HCT116 (cell line): ENCODE results near the gene DHRS13. TPM values are rescaled to one million over a fixed set of nuclear protein-coding genes. Genes with fewer than 3 reads are reported as not detected.

ENCODE experiments used
- ATAC-seq: fragments of 200-7000 bp; cut with Tn5 transposase; 2 replicates; pipeline ENCODE4 v1.9.1; 2020; ENCODE audit warnings: mild to moderate bottlenecking, moderate library complexity
- BruUV-seq: library from RNA; stranded (reverse); fragments of 400-500 nt; replicated peaks from 2 replicates; lab custom pipeline; 2021; lab: Mats Ljungman, UMichigan
- CTCF ChIA-PET: fragments of 300-600 bp; sonication (Branson Sonifier 250); formaldehyde crosslinking; loops from one replicate; lab custom pipeline; 2021; ENCODE audit warnings: antibody characterized with exemption; lab: Charles Lee
- POLR2A ChIA-PET: fragments of 300-600, 350-600 bp; sonication (Branson Sonifier 250); formaldehyde crosslinking; loops from one replicate; lab custom pipeline; 2021; ENCODE audit warnings: antibody characterized with exemption; lab: Charles Lee
- RAD21 ChIA-PET, 2 experiments: fragments of 300-600 bp; sonication (Branson Sonifier 250); formaldehyde crosslinking; loops; one replicate each; lab custom pipeline; 2023; ENCODE audit warnings: low total read pairs in 2 of 2; ENCODE audit not compliant: uncharacterized antibody in 2 of 2, unreplicated experiment in 2 of 2, low non-redundant PET in 1 of 2; lab: Charles Lee
- DNase-seq: peaks from one replicate; pipeline ENCODE4 v3.0.0-alpha.2; 2010; ENCODE audit warnings: low read depth, low spot score
- H2AFZ ChIP-seq: fragments of 200-600 bp; shearing (Covaris generic), sonication (generic); 2 replicates; pipeline ENCODE4 v1.6.1; 2017; ENCODE audit warnings: low read depth, mixed run types, mixed read lengths, antibody characterized with exemption, low read length; ENCODE audit not compliant: poor library complexity, severe bottlenecking
- H3K27ac ChIP-seq: 2 replicates; pipeline ENCODE4 v1.5.1; 2012; ENCODE audit warnings: low read depth, low read length
- H3K27me3 ChIP-seq: fragments of 200-600 bp; sonication (generic); 2 replicates; pipeline ENCODE4 v1.6.1; 2016; ENCODE audit warnings: mixed run types, low read length, mixed read lengths; ENCODE audit not compliant: insufficient read depth
- H3K36me3 ChIP-seq, 2 experiments: fragments of 200-500 bp in 1 of 2; fragments of 200-600 bp in 1 of 2; sonication (Bioruptor generic) in 1 of 2; sonication (generic) in 1 of 2; 2 replicates each; pipeline versions ENCODE4 v1.5.1 to v1.6.1; 2014 to 2016; ENCODE audit warnings: low read length in 2 of 2, inconsistent platforms in 1 of 2, mixed read lengths in 1 of 2, mixed run types in 1 of 2; ENCODE audit not compliant: insufficient read depth in 2 of 2, control insufficient read depth in 1 of 2
- H3K4me1 ChIP-seq, 2 experiments: fragments of 200-600 bp in 1 of 2; sonication (generic) in 1 of 2; 2 replicates each; pipeline versions ENCODE4 v1.5.1 to v1.6.1; 2012 to 2017; ENCODE audit warnings: low read length in 2 of 2, inconsistent platforms in 1 of 2, mild to moderate bottlenecking in 1 of 2, mixed read lengths in 1 of 2, mixed run types in 1 of 2, moderate library complexity in 1 of 2; ENCODE audit not compliant: insufficient read depth in 2 of 2, control insufficient read depth in 1 of 2
- H3K4me2 ChIP-seq: fragments of 200-600 bp; sonication (generic); 2 replicates; pipeline ENCODE4 v1.6.1; 2017; ENCODE audit warnings: mixed run types, low read length, mixed read lengths
- H3K4me3 ChIP-seq, 2 experiments: fragments of 200-600 bp in 1 of 2; sonication (generic) in 1 of 2; replicated peaks in 1 of 2; 2 replicates each; pipeline ENCODE4 v1.5.1; 2011 to 2016; ENCODE audit warnings: low read length in 2 of 2, control low read depth in 1 of 2, low read depth in 1 of 2, mild to moderate bottlenecking in 1 of 2, mixed read lengths in 1 of 2, mixed run types in 1 of 2
- H3K79me2 ChIP-seq: fragments of 200-600 bp; sonication (generic); 2 replicates; pipeline ENCODE4 v1.6.1; 2017; ENCODE audit warnings: mild to moderate bottlenecking, mixed run types, low read length, moderate library complexity, mixed read lengths; ENCODE audit not compliant: insufficient read depth
- H3K9ac ChIP-seq: fragments of 200-600 bp; sonication (generic); 2 replicates; pipeline ENCODE4 v1.6.1; 2016; ENCODE audit warnings: low read length, mixed read lengths
- H3K9me2 ChIP-seq: fragments of 200-600 bp; sonication (generic), shearing (Covaris generic); 2 replicates; pipeline ENCODE4 v1.6.1; 2017; ENCODE audit warnings: mixed run types, mild to moderate bottlenecking, moderate library complexity; ENCODE audit not compliant: insufficient read depth
- H3K9me3 ChIP-seq, 2 experiments: fragments of 200-500 bp in 1 of 2; fragments of 200-600 bp in 1 of 2; sonication (Bioruptor generic) in 1 of 2; sonication (generic) in 1 of 2; 2 replicates each; pipeline ENCODE4 v1.6.1; 2014 to 2017; ENCODE audit warnings: low read length in 2 of 2, mixed read lengths in 2 of 2, inconsistent platforms in 1 of 2, low read depth in 1 of 2, mild to moderate bottlenecking in 1 of 2, mixed run types in 1 of 2, moderate library complexity in 1 of 2; ENCODE audit not compliant: control insufficient read depth in 1 of 2, insufficient read depth in 1 of 2
- H4K20me1 ChIP-seq: fragments of 200-600 bp; sonication (generic), shearing (Covaris generic); 2 replicates; pipeline ENCODE4 v1.6.1; 2017; ENCODE audit warnings: mixed run types, mild to moderate bottlenecking, moderate library complexity; ENCODE audit not compliant: insufficient read depth
- CEBPB ChIP-seq: IDR thresholded peaks from 2 replicates; pipeline ENCODE4 v1.6.1; 2012; ENCODE audit warnings: low read depth
- EZH2phosphoT487 ChIP-seq: fragments of 200-600 bp; IDR thresholded peaks from 2 replicates; pipeline ENCODE4 v1.6.1; 2018; ENCODE audit warnings: antibody characterized with exemption, borderline replicate concordance
- FOSL1 ChIP-seq: IDR thresholded peaks from 2 replicates; pipeline ENCODE4 v1.6.1; 2012; ENCODE audit warnings: low read depth
- JUND ChIP-seq: IDR thresholded peaks from 2 replicates; pipeline ENCODE4 v1.6.1; 2012
- POLR2A ChIP-seq: IDR thresholded peaks from 2 replicates; pipeline ENCODE4 v1.7.0; 2011; ENCODE audit warnings: borderline replicate concordance; ENCODE audit not compliant: insufficient read depth, insufficient read length; ENCODE audit errors: extremely low read depth
- POLR2AphosphoS5 ChIP-seq: IDR thresholded peaks from 2 replicates; pipeline ENCODE4 v1.6.1; 2011; ENCODE audit warnings: mild to moderate bottlenecking, low read depth, low read length, moderate library complexity
- RAD21 ChIP-seq: IDR thresholded peaks from 2 replicates; pipeline ENCODE4 v1.6.1; 2012; ENCODE audit warnings: low read depth, mild to moderate bottlenecking
- SIN3A ChIP-seq: IDR thresholded peaks from 2 replicates; pipeline ENCODE4 v1.6.1; 2012; ENCODE audit warnings: low read depth
- SRF ChIP-seq: IDR thresholded peaks from 2 replicates; pipeline ENCODE4 v1.6.1; 2012; ENCODE audit warnings: low read depth
- ZFX ChIP-seq: fragments of 450-650 bp; IDR thresholded peaks from 2 replicates; pipeline ENCODE4 v1.6.1; 2017
- intact Hi-C: fragments of 100-400 bp; cut with micrococcal nuclease; formaldehyde crosslinking; loops from 2 replicates; pipeline ENCODE4 v1.10.0; 2022
- total RNA-seq: library from RNA; stranded (reverse); gene quantifications from one replicate; pipeline ENCODE4 v1.2.1, GENCODE V29; 2021; ENCODE audit not compliant: unreplicated experiment
- TF ChIP-seq, protein P1 (sequence below), 3 experiments: fragments of 200-600 bp in 1 of 3; sonication (generic) in 1 of 3; IDR thresholded peaks in 2 of 3; conservative IDR thresholded peaks in 1 of 3; 2 replicates each; pipeline ENCODE4 v1.5.1; 2012 to 2017; ENCODE audit warnings: low read depth in 2 of 3, low read length in 2 of 3, antibody characterized with exemption in 1 of 3, borderline replicate concordance in 1 of 3, control low read depth in 1 of 3, mild to moderate bottlenecking in 1 of 3, mixed read lengths in 1 of 3, mixed run types in 1 of 3, moderate library complexity in 1 of 3; ENCODE audit not compliant: insufficient read depth in 1 of 3
- TF ChIP-seq, protein P2 (sequence below): IDR thresholded peaks from 2 replicates; pipeline ENCODE4 v1.6.1; 2012
- TF ChIP-seq, protein P3 (sequence below): IDR thresholded peaks from 2 replicates; pipeline ENCODE4 v1.6.1; 2011; ENCODE audit warnings: mild to moderate bottlenecking, low read length, moderate library complexity; ENCODE audit not compliant: insufficient replicate concordance; ENCODE audit errors: extremely low read depth
- TF ChIP-seq, protein P4 (sequence below): IDR thresholded peaks from 2 replicates; pipeline ENCODE4 v1.6.1; 2012

The DHRS13 gene
- total RNA-seq, 1 experiment from 2014 or later = 13.5 TPM

DNA sequence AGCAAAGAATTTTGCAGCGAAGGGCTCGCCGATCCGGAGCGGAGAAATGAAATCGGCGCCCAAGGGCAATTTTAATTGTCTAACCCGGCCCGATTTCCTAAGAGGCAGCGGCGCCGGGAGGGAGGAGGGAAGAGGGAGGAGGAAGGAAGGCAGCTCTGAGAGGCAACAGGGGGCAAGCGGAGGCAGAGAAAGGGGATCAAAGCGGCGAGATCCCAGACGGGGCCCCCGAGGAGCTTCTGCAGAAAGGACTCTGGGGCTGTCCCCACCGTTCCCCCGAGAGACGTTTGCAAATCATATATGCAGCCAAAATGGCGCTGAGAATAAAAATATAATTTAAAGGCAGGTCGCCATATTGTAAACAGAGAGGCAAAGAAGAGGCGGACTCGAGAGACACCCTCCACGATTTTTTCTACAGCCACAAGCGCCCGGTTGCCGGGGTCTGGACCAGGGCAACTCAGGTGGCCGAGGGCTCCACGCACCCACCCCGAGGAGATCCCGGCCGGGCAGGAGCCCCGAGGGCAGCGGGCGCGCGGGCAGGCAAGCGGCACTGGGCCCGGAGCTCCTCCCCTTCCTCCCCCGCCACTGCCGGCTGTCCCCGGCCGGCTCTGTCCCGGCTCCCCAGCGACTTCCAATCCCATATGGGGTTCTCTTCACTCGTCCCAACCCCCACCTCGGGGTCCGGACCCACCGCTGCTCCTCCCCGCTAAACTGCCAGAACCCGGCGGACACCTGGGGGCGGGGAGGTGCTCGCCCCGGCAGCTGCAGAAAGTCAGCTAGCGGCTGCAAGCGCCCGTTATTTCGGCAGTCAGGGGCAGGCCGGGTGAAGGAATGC is 46.5 kb upstream of the DHRS13 start (continued):
- TF ChIP-seq, protein P1, sequence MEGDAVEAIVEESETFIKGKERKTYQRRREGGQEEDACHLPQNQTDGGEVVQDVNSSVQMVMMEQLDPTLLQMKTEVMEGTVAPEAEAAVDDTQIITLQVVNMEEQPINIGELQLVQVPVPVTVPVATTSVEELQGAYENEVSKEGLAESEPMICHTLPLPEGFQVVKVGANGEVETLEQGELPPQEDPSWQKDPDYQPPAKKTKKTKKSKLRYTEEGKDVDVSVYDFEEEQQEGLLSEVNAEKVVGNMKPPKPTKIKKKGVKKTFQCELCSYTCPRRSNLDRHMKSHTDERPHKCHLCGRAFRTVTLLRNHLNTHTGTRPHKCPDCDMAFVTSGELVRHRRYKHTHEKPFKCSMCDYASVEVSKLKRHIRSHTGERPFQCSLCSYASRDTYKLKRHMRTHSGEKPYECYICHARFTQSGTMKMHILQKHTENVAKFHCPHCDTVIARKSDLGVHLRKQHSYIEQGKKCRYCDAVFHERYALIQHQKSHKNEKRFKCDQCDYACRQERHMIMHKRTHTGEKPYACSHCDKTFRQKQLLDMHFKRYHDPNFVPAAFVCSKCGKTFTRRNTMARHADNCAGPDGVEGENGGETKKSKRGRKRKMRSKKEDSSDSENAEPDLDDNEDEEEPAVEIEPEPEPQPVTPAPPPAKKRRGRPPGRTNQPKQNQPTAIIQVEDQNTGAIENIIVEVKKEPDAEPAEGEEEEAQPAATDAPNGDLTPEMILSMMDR (IDR thresholded peaks at IDR 0.05 in 2 of 3, conservative IDR thresholded peaks at IDR 0.05 in 1 of 3; ENCODE audit: borderline replicate concordance in 1 of 3, insufficient read depth in 1 of 3, low read depth in 2 of 3, low read length in 2 of 3) = no peak
- TF ChIP-seq SIN3A (peak; percentile 45; the same call in 1 of the 2 replicates), ZFX (peak; percentile 46), POLR2A (no peak), EZH2phosphoT487 (no peak), RAD21 (no peak)
- TF ChIP-seq, protein P2, sequence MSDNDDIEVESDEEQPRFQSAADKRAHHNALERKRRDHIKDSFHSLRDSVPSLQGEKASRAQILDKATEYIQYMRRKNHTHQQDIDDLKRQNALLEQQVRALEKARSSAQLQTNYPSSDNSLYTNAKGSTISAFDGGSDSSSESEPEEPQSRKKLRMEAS = 0 out of 2 replicates have a peak, but pooled peaks have one; percentile 15
- TF ChIP-seq, protein P3, sequence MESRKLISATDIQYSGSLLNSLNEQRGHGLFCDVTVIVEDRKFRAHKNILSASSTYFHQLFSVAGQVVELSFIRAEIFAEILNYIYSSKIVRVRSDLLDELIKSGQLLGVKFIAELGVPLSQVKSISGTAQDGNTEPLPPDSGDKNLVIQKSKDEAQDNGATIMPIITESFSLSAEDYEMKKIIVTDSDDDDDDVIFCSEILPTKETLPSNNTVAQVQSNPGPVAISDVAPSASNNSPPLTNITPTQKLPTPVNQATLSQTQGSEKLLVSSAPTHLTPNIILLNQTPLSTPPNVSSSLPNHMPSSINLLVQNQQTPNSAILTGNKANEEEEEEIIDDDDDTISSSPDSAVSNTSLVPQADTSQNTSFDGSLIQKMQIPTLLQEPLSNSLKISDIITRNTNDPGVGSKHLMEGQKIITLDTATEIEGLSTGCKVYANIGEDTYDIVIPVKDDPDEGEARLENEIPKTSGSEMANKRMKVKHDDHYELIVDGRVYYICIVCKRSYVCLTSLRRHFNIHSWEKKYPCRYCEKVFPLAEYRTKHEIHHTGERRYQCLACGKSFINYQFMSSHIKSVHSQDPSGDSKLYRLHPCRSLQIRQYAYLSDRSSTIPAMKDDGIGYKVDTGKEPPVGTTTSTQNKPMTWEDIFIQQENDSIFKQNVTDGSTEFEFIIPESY = no peak

GRCh38 chr17:28948873-28949184 is 46.0 kb upstream of the DHRS13 start:
- Histone ChIP-seq H3K9ac (peak overlapping the region; percentile 70), H3K4me2 (peak overlapping the region; percentile 90), H3K4me3 (peak overlapping the region; percentile 81 to 92), H3K79me2 (peaks cover 71% of the 10 kb centered on the region), H3K36me3 (peaks cover 6 to 7% of the 10 kb centered on the region in 2 experiments; a peak in 3 of 4 replicates), H3K4me1 (peaks cover 16 to 28% of the 10 kb centered on the region in 2 experiments), H3K9me2 (no peaks in the 10 kb centered on the region), H3K27ac (peak overlapping the region; percentile 83), H4K20me1 (no peaks in the 10 kb centered on the region), H2AFZ (no peak overlapping the region), H3K9me3 (no peaks in the 10 kb centered on the region), H3K27me3 (no peaks in the 10 kb centered on the region)
- intact Hi-C loops = no loop called here
- CTCF ChIA-PET = interaction anchor here (1.6 to 4.5 kb wide), 2 partner anchors 17 to 222 kb away, joined by 7 to 44 read pairs; partner anchors contain the start of gene TLCD1
- RAD21 ChIA-PET = no interaction called here
- POLR2A ChIA-PET = interaction anchor here (1.3 to 1.8 kb wide), 2 partner anchors 221 to 229 kb away, joined by 6 to 10 read pairs; partner anchors contain the start of genes NEK8 and RPL23A
- TF ChIP-seq, protein P4, sequence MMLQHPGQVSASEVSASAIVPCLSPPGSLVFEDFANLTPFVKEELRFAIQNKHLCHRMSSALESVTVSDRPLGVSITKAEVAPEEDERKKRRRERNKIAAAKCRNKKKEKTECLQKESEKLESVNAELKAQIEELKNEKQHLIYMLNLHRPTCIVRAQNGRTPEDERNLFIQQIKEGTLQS = no peak
- TF ChIP-seq, protein P2 = no peak
- TF ChIP-seq SRF (no peak), POLR2AphosphoS5 (no peak), RAD21 (no peak), CEBPB (no peak), FOSL1 (no peak), JUND (no peak)
- TF ChIP-seq, protein P3 = no peak
- no peak for DNase-seq
- no peak for ATAC-seq
- TSS peak; percentile 34 for BruUV-seq
